ENCODE results near the gene PPP2R3A.

The PPP2R3A gene

GRCh38 chr3:135982404-135982761 is 16.9 kb downstream of the PPP2R3A start:
- DNase-seq (ENCODE audit: low read depth) = no peak
- TF ChIP-seq CTCF (IDR thresholded peaks at IDR 0.05; ENCODE audit: low read depth, low read length, missing control alignments) = no peak
- no peak overlapping the region for H3K4me3 ChIP-seq (ENCODE audit: low read depth, low read length)

- no peak for DNase-seq (ENCODE audit: low read depth)
- H3K4me3 ChIP-seq (ENCODE audit: low read depth, low read length) = no peak overlapping the region
- no peak for TF ChIP-seq CTCF (IDR thresholded peaks at IDR 0.05; ENCODE audit: low read depth, low read length, missing control alignments)
Observed at GRCh38 chr3:135982922-135983581, 17.5 kb downstream of the PPP2R3A start.

- H3K4me3 ChIP-seq (ENCODE audit: low read depth, low read length) = no peak overlapping the region
- no peak for DNase-seq (ENCODE audit: low read depth)
- no peak for TF ChIP-seq CTCF (IDR thresholded peaks at IDR 0.05; ENCODE audit: low read depth, low read length, missing control alignments)
Observed at GRCh38 chr3:135987661-135988060, 22.1 kb downstream of the PPP2R3A start.

- no peak for TF ChIP-seq CTCF (IDR thresholded peaks at IDR 0.05; ENCODE audit: low read depth, low read length, missing control alignments)
- no peak overlapping the region for H3K4me3 ChIP-seq (ENCODE audit: low read depth, low read length)
- DNase-seq (ENCODE audit: low read depth) = no peak
Observed at GRCh38 chr3:135989242-135989641, 23.7 kb downstream of the PPP2R3A start.

- no peak for DNase-seq (ENCODE audit: low read depth)
- no peak overlapping the region for H3K4me3 ChIP-seq (ENCODE audit: low read depth, low read length)
- no peak for TF ChIP-seq CTCF (IDR thresholded peaks at IDR 0.05; ENCODE audit: low read depth, low read length, missing control alignments)
Observed at GRCh38 chr3:135990903-135991302, 25.4 kb downstream of the PPP2R3A start.

GRCh38 chr3:135991621-135992020 is 26.1 kb downstream of the PPP2R3A start:
- no peak for DNase-seq (ENCODE audit: low read depth)
- H3K4me3 ChIP-seq (ENCODE audit: low read depth, low read length) = no peak overlapping the region
- no peak for TF ChIP-seq CTCF (IDR thresholded peaks at IDR 0.05; ENCODE audit: low read depth, low read length, missing control alignments)

- TF ChIP-seq CTCF (IDR thresholded peaks at IDR 0.05; ENCODE audit: low read depth, low read length, missing control alignments) = no peak
- DNase-seq (ENCODE audit: low read depth) = no peak
- no peak overlapping the region for H3K4me3 ChIP-seq (ENCODE audit: low read depth, low read length)
Observed at GRCh38 chr3:135992072-135992471, 26.5 kb downstream of the PPP2R3A start.
